ENCODE measurements around the gene GTF3C5.

GRCh38 chr9:133073086-133074014 is 42.6 kb downstream of the GTF3C5 start:
- TF ChIP-seq, protein P1, sequence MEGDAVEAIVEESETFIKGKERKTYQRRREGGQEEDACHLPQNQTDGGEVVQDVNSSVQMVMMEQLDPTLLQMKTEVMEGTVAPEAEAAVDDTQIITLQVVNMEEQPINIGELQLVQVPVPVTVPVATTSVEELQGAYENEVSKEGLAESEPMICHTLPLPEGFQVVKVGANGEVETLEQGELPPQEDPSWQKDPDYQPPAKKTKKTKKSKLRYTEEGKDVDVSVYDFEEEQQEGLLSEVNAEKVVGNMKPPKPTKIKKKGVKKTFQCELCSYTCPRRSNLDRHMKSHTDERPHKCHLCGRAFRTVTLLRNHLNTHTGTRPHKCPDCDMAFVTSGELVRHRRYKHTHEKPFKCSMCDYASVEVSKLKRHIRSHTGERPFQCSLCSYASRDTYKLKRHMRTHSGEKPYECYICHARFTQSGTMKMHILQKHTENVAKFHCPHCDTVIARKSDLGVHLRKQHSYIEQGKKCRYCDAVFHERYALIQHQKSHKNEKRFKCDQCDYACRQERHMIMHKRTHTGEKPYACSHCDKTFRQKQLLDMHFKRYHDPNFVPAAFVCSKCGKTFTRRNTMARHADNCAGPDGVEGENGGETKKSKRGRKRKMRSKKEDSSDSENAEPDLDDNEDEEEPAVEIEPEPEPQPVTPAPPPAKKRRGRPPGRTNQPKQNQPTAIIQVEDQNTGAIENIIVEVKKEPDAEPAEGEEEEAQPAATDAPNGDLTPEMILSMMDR (IDR thresholded peaks at IDR 0.05; ENCODE audit: insufficient read depth, low read length, poor library complexity, severe bottlenecking) = no peak
- TF ChIP-seq EZH2phosphoT487 (conservative IDR thresholded peaks at IDR 0.05; ENCODE audit: low read length) = no peak

Data from SU-DHL-6 (cell line).